Erythroblast (primary cell): ENCODE measurements around the gene YPEL3.

ENCODE experiments used
- DNase-seq, 2 experiments: peaks; one replicate each; lab custom pipeline; 2025; lab: John Stamatoyannopoulos, UW
- GATA1 ChIP-seq: IDR thresholded peaks from 2 replicates; pipeline ENCODE4 v1.6.1; 2011; ENCODE audit warnings: low read depth, mild to moderate bottlenecking, control low read depth, low read length, moderate library complexity
- POLR2A ChIP-seq: IDR thresholded peaks from 2 replicates; pipeline ENCODE4 v1.6.1; 2011; ENCODE audit warnings: mild to moderate bottlenecking, low read length

YPEL3 gene

GRCh38 chr16:30090610-30091331 is 5.2 kb downstream of the YPEL3 start:
- TF ChIP-seq POLR2A = no peak
- no peak for TF ChIP-seq GATA1
- no peak for DNase-seq

- DNase-seq = no peak
- TF ChIP-seq GATA1 (no peak), POLR2A (no peak)
These were observed 7.0 kb downstream of the YPEL3 start for GRCh38 chr16:30088832-30089624.

- TF ChIP-seq POLR2A (no peak), GATA1 (no peak)
- DNase-seq = no peak
These were observed 7.7 kb downstream of the YPEL3 start for GRCh38 chr16:30088237-30088831.

- DNase-seq = no peak
- TF ChIP-seq POLR2A = no peak
- TF ChIP-seq GATA1 = no peak
These were observed 8.7 kb downstream of the YPEL3 start for GRCh38 chr16:30087181-30087898.

- TF ChIP-seq GATA1 (no peak), POLR2A (no peak)
- no peak for DNase-seq
These were observed 9.5 kb downstream of the YPEL3 start for GRCh38 chr16:30086291-30087140.

- TF ChIP-seq GATA1 = no peak
- no peak for TF ChIP-seq POLR2A
- no peak for DNase-seq
These were observed 10.2 kb downstream of the YPEL3 start for GRCh38 chr16:30085820-30086219.

GRCh38 chr16:30085247-30085646 is 10.8 kb downstream of the YPEL3 start:
- TF ChIP-seq GATA1 = no peak
- TF ChIP-seq POLR2A = no peak
- DNase-seq = no peak

- no peak for DNase-seq
- TF ChIP-seq POLR2A (no peak), GATA1 (no peak)
These were observed 11.2 kb downstream of the YPEL3 start for GRCh38 chr16:30084816-30085159.

- TF ChIP-seq GATA1 = no peak
- no peak for TF ChIP-seq POLR2A
- DNase-seq = no peak
These were observed 11.8 kb downstream of the YPEL3 start for GRCh38 chr16:30084096-30084815.

- TF ChIP-seq GATA1 = no peak
- no peak for TF ChIP-seq POLR2A
- no peak for DNase-seq
These were observed 12.6 kb downstream of the YPEL3 start for GRCh38 chr16:30083216-30084055.

GRCh38 chr16:30082545-30083090 is 13.4 kb downstream of the YPEL3 start:
- TF ChIP-seq POLR2A = no peak
- no peak for TF ChIP-seq GATA1
- no peak for DNase-seq

- TF ChIP-seq POLR2A (no peak), GATA1 (no peak)
- DNase-seq = no peak
These were observed 16.5 kb downstream of the YPEL3 start for GRCh38 chr16:30079480-30079879.
